Lower leg skin (tissue), 3 donors: ENCODE measurements around the gene KIF18B.

Experiments
- CTCF ChIP-seq, 3 donors: fragments of 450-650 bp; IDR thresholded peaks; one replicate each; pipeline ENCODE4 v1.5.1; 2016; ENCODE audit warnings: antibody characterized with exemption in 3 of 3, mild to moderate bottlenecking in 3 of 3, moderate library complexity in 2 of 3
- POLR2A ChIP-seq, 2 donors: fragments of 450-650 bp; IDR thresholded peaks; one replicate each; pipeline ENCODE4 v1.6.1; 2016 to 2017; ENCODE audit warnings: antibody characterized with exemption in 2 of 2, mild to moderate bottlenecking in 1 of 2, moderate library complexity in 1 of 2

GRCh38 chr17:44928950-44929720, 18.4 kb downstream of the KIF18B start:
- TF ChIP-seq CTCF (IDR thresholded peaks at IDR 0.05) (no peak), POLR2A (IDR thresholded peaks at IDR 0.05) (no peak)
